SU-DHL-6 (cell line): ENCODE results near the gene QKI.

Source experiments
- H2AFZ ChIP-seq: fragments of 200-600 bp; sonication (generic); 2 replicates; pipeline ENCODE4 v1.6.1; 2014; ENCODE audit warnings: low read depth, mild to moderate bottlenecking, moderate library complexity, mixed read lengths, antibody characterized with exemption, low read length; ENCODE audit not compliant: severe bottlenecking
- H3F3A ChIP-seq: fragments of 200-600 bp; shearing (Covaris generic); 2 replicates; pipeline ENCODE4 v1.6.0; 2016; ENCODE audit warnings: antibody characterized with exemption, mild to moderate bottlenecking; ENCODE audit not compliant: insufficient read depth
- H3K27ac ChIP-seq: fragments of 200-600 bp; sonication (generic); 2 replicates; pipeline ENCODE4 v1.5.1; 2016; ENCODE audit warnings: low read depth, mild to moderate bottlenecking, low read length, moderate library complexity, mixed read lengths
- H3K27me3 ChIP-seq: fragments of 200-600 bp; sonication (generic), shearing (Covaris generic); 2 replicates; pipeline ENCODE4 v1.6.0; 2014; ENCODE audit warnings: mild to moderate bottlenecking, low read length
- H3K36me3 ChIP-seq: fragments of 200-600 bp; sonication (generic); 2 replicates; pipeline ENCODE4 v1.6.1; 2014; ENCODE audit warnings: mild to moderate bottlenecking, low read length, mixed read lengths
- H3K4me2 ChIP-seq: fragments of 300-600, 200-600 bp; shearing (Covaris generic), sonication (generic); 2 replicates; pipeline ENCODE4 v1.6.0; 2014; ENCODE audit warnings: low read length, low read depth, mild to moderate bottlenecking; ENCODE audit not compliant: poor library complexity, severe bottlenecking
- H3K4me3 ChIP-seq: fragments of 200-600 bp; sonication (generic); 2 replicates; pipeline ENCODE4 v1.5.1; 2014; ENCODE audit warnings: antibody characterized with exemption, low read length, mild to moderate bottlenecking, mixed read lengths; ENCODE audit not compliant: insufficient read depth, poor library complexity, severe bottlenecking
- H3K79me2 ChIP-seq: fragments of 200-600 bp; sonication (generic); 2 replicates; pipeline ENCODE4 v1.6.1; 2014; ENCODE audit warnings: mild to moderate bottlenecking, low read length, moderate library complexity; ENCODE audit not compliant: insufficient read depth
- H3K9ac ChIP-seq: fragments of 200-600 bp; sonication (generic); 2 replicates; pipeline ENCODE4 v1.7.0; 2014; ENCODE audit warnings: mild to moderate bottlenecking, low read length
- H3K9me2 ChIP-seq: fragments of 200-600 bp; sonication (generic); replicated peaks from 2 replicates; pipeline ENCODE4 v1.6.1; 2014; ENCODE audit warnings: low read length; ENCODE audit not compliant: insufficient read depth
- H3K9me3 ChIP-seq: fragments of 200-600 bp; sonication (generic); 2 replicates; pipeline ENCODE4 v1.6.1; 2014; ENCODE audit warnings: low read length, mixed read lengths; ENCODE audit not compliant: insufficient read depth
- H4K20me1 ChIP-seq: fragments of 200-600 bp; sonication (generic); 2 replicates; pipeline ENCODE4 v1.6.1; 2014; ENCODE audit warnings: low read depth, mild to moderate bottlenecking, antibody characterized with exemption, low read length, moderate library complexity, mixed read lengths
- EZH2phosphoT487 ChIP-seq: fragments of 200-600 bp; sonication (generic), shearing (Covaris generic); conservative IDR thresholded peaks from 2 replicates; pipeline ENCODE4 v1.6.1; 2018; ENCODE audit warnings: mild to moderate bottlenecking, antibody characterized with exemption, low read length, moderate library complexity, mixed read lengths
- TF ChIP-seq, protein P1 (sequence below): fragments of 200-600 bp; sonication (generic); IDR thresholded peaks from one replicate; pipeline ENCODE4 v1.5.1; 2017; ENCODE audit warnings: antibody characterized with exemption, mild to moderate bottlenecking, low read length, moderate library complexity; ENCODE audit not compliant: insufficient read depth, poor library complexity, severe bottlenecking

The QKI gene

GRCh38 chr6:163559661-163560060 is 145.1 kb downstream of the QKI start:
- no peak overlapping the region for H3K4me3 ChIP-seq
- no peaks in the 10 kb centered on the region for H3F3A ChIP-seq
- H2AFZ ChIP-seq = no peak overlapping the region
- no peaks in the 10 kb centered on the region for H3K79me2 ChIP-seq
- no peak overlapping the region for H3K27ac ChIP-seq
- no peaks in the 10 kb centered on the region for H3K9me2 ChIP-seq
- H3K9me3 ChIP-seq = no peaks in the 10 kb centered on the region
- peaks cover 4% of the 10 kb centered on the region; the same call in 1 of the 2 replicates for H3K36me3 ChIP-seq
- no peak overlapping the region for H3K9ac ChIP-seq
- no peaks in the 10 kb centered on the region for H3K27me3 ChIP-seq
- H3K4me2 ChIP-seq = no peak overlapping the region
- TF ChIP-seq, protein P1, sequence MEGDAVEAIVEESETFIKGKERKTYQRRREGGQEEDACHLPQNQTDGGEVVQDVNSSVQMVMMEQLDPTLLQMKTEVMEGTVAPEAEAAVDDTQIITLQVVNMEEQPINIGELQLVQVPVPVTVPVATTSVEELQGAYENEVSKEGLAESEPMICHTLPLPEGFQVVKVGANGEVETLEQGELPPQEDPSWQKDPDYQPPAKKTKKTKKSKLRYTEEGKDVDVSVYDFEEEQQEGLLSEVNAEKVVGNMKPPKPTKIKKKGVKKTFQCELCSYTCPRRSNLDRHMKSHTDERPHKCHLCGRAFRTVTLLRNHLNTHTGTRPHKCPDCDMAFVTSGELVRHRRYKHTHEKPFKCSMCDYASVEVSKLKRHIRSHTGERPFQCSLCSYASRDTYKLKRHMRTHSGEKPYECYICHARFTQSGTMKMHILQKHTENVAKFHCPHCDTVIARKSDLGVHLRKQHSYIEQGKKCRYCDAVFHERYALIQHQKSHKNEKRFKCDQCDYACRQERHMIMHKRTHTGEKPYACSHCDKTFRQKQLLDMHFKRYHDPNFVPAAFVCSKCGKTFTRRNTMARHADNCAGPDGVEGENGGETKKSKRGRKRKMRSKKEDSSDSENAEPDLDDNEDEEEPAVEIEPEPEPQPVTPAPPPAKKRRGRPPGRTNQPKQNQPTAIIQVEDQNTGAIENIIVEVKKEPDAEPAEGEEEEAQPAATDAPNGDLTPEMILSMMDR = no peak
- no peak for TF ChIP-seq EZH2phosphoT487
- no peaks in the 10 kb centered on the region for H4K20me1 ChIP-seq

- TF ChIP-seq EZH2phosphoT487 = no peak
- TF ChIP-seq, protein P1 = no peak
- no peaks in the 10 kb centered on the region for H3K27me3 ChIP-seq
- H4K20me1 ChIP-seq = no peaks in the 10 kb centered on the region
- H2AFZ ChIP-seq = no peak overlapping the region
- H3K27ac ChIP-seq = no peak overlapping the region
- H3K9me2 ChIP-seq = no peaks in the 10 kb centered on the region
- peaks cover 13% of the 10 kb centered on the region; the same call in 1 of the 2 replicates for H3K36me3 ChIP-seq
- H3K4me2 ChIP-seq = no peak overlapping the region
- no peaks in the 10 kb centered on the region for H3K79me2 ChIP-seq
- no peaks in the 10 kb centered on the region for H3F3A ChIP-seq
- no peak overlapping the region for H3K4me3 ChIP-seq
- no peak overlapping the region for H3K9ac ChIP-seq
- no peaks in the 10 kb centered on the region for H3K9me3 ChIP-seq
These were observed 148.8 kb downstream of the QKI start for GRCh38 chr6:163563318-163563717.

DNA sequence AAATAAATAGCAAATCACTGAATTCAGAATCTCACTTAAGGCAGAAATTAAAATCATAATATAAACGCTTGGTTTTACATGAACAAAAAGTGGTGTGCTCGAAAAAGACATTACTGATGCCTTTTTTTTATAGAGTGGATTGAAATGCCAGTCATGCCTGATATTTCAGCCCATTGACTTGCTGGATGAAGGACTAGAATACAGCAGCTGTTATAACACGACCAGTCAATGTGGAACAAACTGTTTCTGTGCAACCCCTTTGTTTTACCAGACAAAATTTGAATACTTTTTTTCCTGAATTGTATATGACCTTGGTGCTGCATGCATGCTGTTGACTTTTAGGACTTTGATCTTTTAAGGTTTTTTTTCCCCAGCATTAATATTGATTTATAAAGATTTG is 150.0 kb downstream of the QKI start:
- H3K27ac ChIP-seq = no peak overlapping the region
- H3K4me3 ChIP-seq = no peak overlapping the region
- no peaks in the 10 kb centered on the region for H3K9me2 ChIP-seq
- no peaks in the 10 kb centered on the region for H3K79me2 ChIP-seq
- H3K36me3 ChIP-seq = peaks cover 13% of the 10 kb centered on the region; the same call in 1 of the 2 replicates
- no peak overlapping the region for H3K9ac ChIP-seq
- TF ChIP-seq, protein P1 = no peak
- no peak for TF ChIP-seq EZH2phosphoT487
- no peaks in the 10 kb centered on the region for H3K9me3 ChIP-seq
- H4K20me1 ChIP-seq = no peaks in the 10 kb centered on the region
- no peaks in the 10 kb centered on the region for H3K27me3 ChIP-seq
- H2AFZ ChIP-seq = no peak overlapping the region
- H3K4me2 ChIP-seq = no peak overlapping the region
- H3F3A ChIP-seq = no peaks in the 10 kb centered on the region
